A549 treated with DMSO at 1 μM for 4 hours (cell line): ENCODE measurements around the gene GMPS. TPM values are rescaled to one million over a fixed set of nuclear protein-coding genes. Genes with fewer than 3 reads are reported as not detected.

Experiments
- total RNA-seq: library from RNA; stranded (reverse); fragments of 200-300 nt; extraction: Qiagen RNA extraction; gene quantifications from 5 replicates; pipeline ENCODE4 v1.2.3, GENCODE V29; 2022; ENCODE audit warnings: low read depth

The GMPS gene
- total RNA-seq, result 82.4 to 99.0 TPM (median 92.6 TPM) in 5 replicates

GRCh38 chr3:155870133-155870944, at the start of gene GMPS:
TSS of gene GMPS (plus strand) at chr3:155870650. CDS start at chr3:155870871, 221 bp downstream.

GRCh38 chr3:155854141-155854940, 16.1 kb upstream of the GMPS start, which contains the start of gene SLC33A1:
TSS of gene SLC33A1 (minus strand) at chr3:155854427. CDS start at chr3:155853997, 430 bp downstream.

Other genes with a start within 250 kb of the GMPS start
- gene PLCH1, start 125.6 kb upstream of the GMPS start, total RNA-seq, result 1.0 to 1.6 TPM (median 1.2 TPM) in 5 replicates
- gene C3orf33, start 64.4 kb upstream of the GMPS start, total RNA-seq, result 6.0 to 8.3 TPM (median 7.1 TPM) in 5 replicates
- gene SLC33A1, start 16.2 kb upstream of the GMPS start, total RNA-seq, result 13.9 to 18.7 TPM (median 17.8 TPM) in 5 replicates
- gene KCNAB1, start 249.9 kb downstream of the GMPS start, total RNA-seq, result not detected in 5 replicates